ENCODE results near the gene CCL15. TPM values are rescaled to one million over a fixed set of nuclear protein-coding genes. Genes with fewer than 3 reads are reported as not detected.

The CCL15 gene
- total RNA-seq, 1 donor from 2014 or later, result not detected

GRCh38 chr17:35991075-35991474 is 10.3 kb downstream of the CCL15 start:
- no peak for DNase-seq

GRCh38 chr17:35988164-35988563 is 13.2 kb downstream of the CCL15 start:
- no peak for DNase-seq

GRCh38 chr17:35986643-35987042 is 14.7 kb downstream of the CCL15 start, which contains the start of gene CCL14:
Gene CCL14 (minus strand): TSS chr17:35986729. CDS start chr17:35986649, 80 bp downstream.
- DNase-seq, result no peak

GRCh38 chr17:35984140-35984539 is 17.2 kb downstream of the CCL15 start:
- no peak for DNase-seq

GRCh38 chr17:35982409-35983191 is 18.8 kb downstream of the CCL15 start:
- DNase-seq, result no peak

GRCh38 chr17:35981908-35982330 is 19.4 kb downstream of the CCL15 start:
- no peak for DNase-seq

- DNase-seq, result no peak
Measured at GRCh38 chr17:35981246-35981645, 20.1 kb downstream of the CCL15 start, which contains the start of gene CCL16. Gene CCL16 (minus strand): TSS chr17:35981497. CDS start chr17:35981420, 77 bp downstream.

- no peak for DNase-seq
Measured at GRCh38 chr17:35978346-35978745, 23.0 kb downstream of the CCL15 start.

GRCh38 chr17:35977509-35977908 is 23.8 kb downstream of the CCL15 start:
- no peak for DNase-seq

- no peak for DNase-seq
Measured at GRCh38 chr17:35973333-35974260, 27.8 kb downstream of the CCL15 start.

GRCh38 chr17:35972945-35973332 is 28.4 kb downstream of the CCL15 start:
- no peak for DNase-seq

- DNase-seq, result no peak
Measured at GRCh38 chr17:35972535-35972934, 28.8 kb downstream of the CCL15 start.

GRCh38 chr17:35972066-35972465 is 29.3 kb downstream of the CCL15 start:
- DNase-seq, result no peak

GRCh38 chr17:35969558-35970380 is 31.6 kb downstream of the CCL15 start:
- DNase-seq, result peak; percentile 93

GRCh38 chr17:35968520-35969054 is 32.8 kb downstream of the CCL15 start:
- no peak for DNase-seq

- no peak for DNase-seq
Measured at GRCh38 chr17:35965272-35965671, 36.1 kb downstream of the CCL15 start.

- no peak for DNase-seq
Measured at GRCh38 chr17:35963663-35964062, 37.7 kb downstream of the CCL15 start.

GRCh38 chr17:35953720-35954119 is 47.6 kb downstream of the CCL15 start:
- DNase-seq, result no peak

GRCh38 chr17:35949401-35949800 is 52.0 kb downstream of the CCL15 start:
- DNase-seq, result no peak

GRCh38 chr17:35948092-35948491 is 53.3 kb downstream of the CCL15 start:
- no peak for DNase-seq

Data from tongue (tissue), 2 donors.